Retinal pigment epithelial cell (primary cell): ENCODE results near the gene SSH3.
"Not testable (repeated sequence)": the region's sequence is repeated elsewhere in the genome, so short reads cannot be mapped to it uniquely, and the experiment has no call there.

Experiments used
- DNase-seq: peaks from one replicate; pipeline ENCODE4 v3.0.0-alpha.2; 2010; ENCODE audit warnings: low read depth
- H3K4me3 ChIP-seq: 2 replicates; pipeline ENCODE4 v1.5.1; 2011; ENCODE audit warnings: mild to moderate bottlenecking, low read length, control low read depth, moderate library complexity
- CTCF ChIP-seq: conservative IDR thresholded peaks from 2 replicates; pipeline ENCODE4 v1.5.1; 2011; ENCODE audit warnings: low read depth, low read length, control low read depth, inconsistent platforms

Gene SSH3

DNA sequence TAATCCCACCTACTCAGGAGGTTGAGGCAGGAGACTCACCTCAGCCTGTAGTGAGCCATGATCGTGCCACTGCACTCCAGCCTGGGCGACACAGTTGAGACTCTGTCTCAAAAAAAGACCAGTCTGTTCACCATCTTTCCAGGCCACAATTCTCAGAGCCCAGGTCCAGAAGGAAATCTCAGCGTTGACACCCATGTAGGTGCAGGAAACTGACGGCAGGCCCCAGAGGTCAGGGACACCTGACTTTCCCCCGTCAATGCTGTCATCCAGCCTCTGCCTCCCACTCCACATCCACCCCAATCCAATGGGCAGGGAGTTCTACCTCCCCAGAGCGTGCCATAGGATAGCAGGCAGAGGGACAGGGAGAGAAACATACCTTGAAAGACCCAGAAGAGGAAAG is 42.9 kb upstream of the SSH3 start:
- H3K4me3 ChIP-seq = no peak overlapping the region
- no peak for TF ChIP-seq CTCF
- no peak for DNase-seq

GRCh38 chr11:67260885-67261639 is 42.3 kb upstream of the SSH3 start:
- DNase-seq = not testable (repeated sequence)
- H3K4me3 ChIP-seq = peak overlapping the region; percentile 38

DNA sequence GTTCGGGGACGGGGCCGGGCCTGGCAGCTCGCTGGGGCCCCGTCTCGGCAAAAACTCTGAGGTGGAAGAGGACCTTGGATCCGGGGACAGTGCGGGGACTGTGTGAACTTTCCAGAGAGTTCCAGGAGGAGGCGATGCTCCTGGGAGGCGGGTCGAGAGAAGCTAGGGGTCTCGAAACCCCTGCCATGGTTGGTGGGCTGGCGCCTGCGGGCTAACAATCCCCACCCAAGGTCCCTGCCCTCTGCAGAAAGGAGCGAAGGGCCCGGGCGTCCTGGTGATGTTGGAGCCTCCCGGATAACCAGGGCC is 41.7 kb upstream of the SSH3 start:
- peak; percentile 38 for TF ChIP-seq CTCF
- no peak for DNase-seq
- H3K4me3 ChIP-seq = peak overlapping the region; percentile 25

- H3K4me3 ChIP-seq = no peak overlapping the region
- no peak for DNase-seq
- TF ChIP-seq CTCF = no peak
Observed at GRCh38 chr11:67261946-67262681, 41.2 kb upstream of the SSH3 start.

DNA sequence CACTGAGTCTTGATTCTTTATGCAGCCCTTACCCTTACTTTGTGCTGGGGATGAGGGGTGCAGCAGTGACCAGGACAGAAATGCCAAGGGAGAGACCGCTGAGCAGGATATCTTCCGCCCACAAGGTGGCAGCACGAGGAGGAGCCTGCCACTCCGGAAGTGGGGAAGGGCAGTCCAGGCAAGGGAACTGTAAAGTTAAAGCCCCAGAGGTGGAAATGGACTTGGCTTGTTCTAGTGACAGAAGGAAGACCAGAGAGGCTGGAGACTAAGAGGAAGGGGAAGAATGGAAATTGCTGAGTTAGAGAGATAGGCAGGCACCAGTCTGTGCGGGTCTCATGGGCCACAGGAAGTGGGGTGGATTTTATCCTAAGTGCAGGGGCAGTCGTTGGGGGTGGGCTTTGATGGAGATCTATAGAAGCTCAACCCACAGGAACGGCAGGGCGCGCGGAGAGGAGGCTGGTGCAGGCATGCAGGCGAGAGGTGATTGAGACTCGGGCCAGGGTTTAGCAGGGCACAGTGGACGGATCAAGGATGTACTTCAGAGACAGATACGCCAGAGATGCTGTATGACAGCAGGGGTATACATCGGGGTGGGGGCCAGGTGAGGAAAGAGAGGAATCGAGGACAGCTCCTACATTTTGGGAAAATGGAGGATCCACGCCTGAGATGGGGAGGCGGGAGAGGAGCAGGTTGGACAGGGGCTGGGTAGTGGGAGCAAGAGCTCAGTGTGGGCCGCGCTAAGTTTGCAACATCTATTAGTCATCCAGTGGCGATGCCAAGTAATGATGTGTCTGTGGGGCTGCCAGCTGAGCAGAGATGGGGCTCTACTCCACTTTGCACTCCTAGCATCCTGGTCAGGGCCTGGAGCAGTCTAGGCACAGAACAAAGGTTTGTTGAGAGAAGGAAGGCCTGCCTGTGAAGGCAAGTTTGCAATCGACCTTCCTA is 40.3 kb upstream of the SSH3 start:
- peak; percentile 23 for DNase-seq
- H3K4me3 ChIP-seq = no peak overlapping the region

GRCh38 chr11:67264260-67264659 is 39.1 kb upstream of the SSH3 start:
- H3K4me3 ChIP-seq = no peak overlapping the region
- TF ChIP-seq CTCF = no peak
- DNase-seq = no peak

More for the DNA sequence above, 40.3 kb upstream of the SSH3 start:
- peak; percentile 90 for TF ChIP-seq CTCF
